Measurements from ENCODE around the gene MARCHF11. TPM values are rescaled to one million over a fixed set of nuclear protein-coding genes. Genes with fewer than 3 reads are reported as not detected.

Gene MARCHF11
- total and polyA plus RNA-seq, 2 of the 8 experiments (the other 6 are each of a cell fraction or from before 2014, with no cell fraction given) = 0.27 to 0.82 TPM

GRCh38 chr5:16152601-16153568 lies 26.7 kb downstream of the MARCHF11 start:
- Histone ChIP-seq H2BK20ac (ENCODE audit: low read length) (no peak overlapping the region), H3K27me3 (replicated peaks in 1 of 4; ENCODE audit: control insufficient read depth in 3 of 4, extremely low read depth in 1 of 4, insufficient read depth in 3 of 4, low read length in 3 of 4) (no peaks in the 10 kb centered on the region), H2BK120ac (replicated peaks; ENCODE audit: low read depth, low read length) (no peak overlapping the region), H3K79me1 (ENCODE audit: low read depth, low read length) (no peaks in the 10 kb centered on the region), H3K79me2 (ENCODE audit: control insufficient read depth in 1 of 2, insufficient read depth in 2 of 2, low read length in 2 of 2) (no peaks in the 10 kb centered on the region), H2BK12ac (ENCODE audit: low read depth, low read length) (no peak overlapping the region), H3K23ac (ENCODE audit: insufficient read length) (no peak overlapping the region), H3K27ac (ENCODE audit: low read depth, low read length) (no peak overlapping the region), H3K18ac (ENCODE audit: extremely low read depth, low read length) (no peak overlapping the region), H3K4me2 (ENCODE audit: insufficient read depth in 1 of 2, low read depth in 2 of 2, low read length in 2 of 2) (no peak overlapping the region), H3K4me3 (ENCODE audit: extremely low read depth in 1 of 4, insufficient read depth in 2 of 4, low read depth in 3 of 4, low read length in 4 of 4) (no peak overlapping the region), H3K4me1 (replicated peaks in 1 of 4; ENCODE audit: control insufficient read depth in 3 of 4, insufficient read depth in 4 of 4, low read length in 3 of 4) (no peaks in the 10 kb centered on the region), H3K14ac (ENCODE audit: insufficient read length) (no peak overlapping the region), H4K5ac (ENCODE audit: insufficient read length, low read depth, low read length) (no peak overlapping the region), H2BK5ac (ENCODE audit: low read depth, low read length) (no peak overlapping the region), H3K56ac (replicated peaks; ENCODE audit: insufficient read length, low read depth, low read length) (no peak overlapping the region), H2BK15ac (ENCODE audit: low read length) (no peak overlapping the region), H3K4ac (replicated peaks; ENCODE audit: insufficient read length, low read depth, low read length) (no peak overlapping the region), H3K9ac (replicated peaks in 1 of 4; ENCODE audit: extremely low read depth in 1 of 4, low read depth in 3 of 4, low read length in 3 of 4) (no peak overlapping the region), H2AFZ (ENCODE audit: low read length) (0 out of 2 replicates have a peak overlapping the region, but pooled peaks have one; percentile 6), H4K8ac (ENCODE audit: extremely low read depth, insufficient read depth, low read length) (no peak overlapping the region), H2AK5ac (ENCODE audit: low read depth, low read length) (no peak overlapping the region), H4K20me1 (replicated peaks in 1 of 2; ENCODE audit: control insufficient read depth in 1 of 2, insufficient read depth in 2 of 2, low read length in 2 of 2) (no peaks in the 10 kb centered on the region), H3K23me2 (ENCODE audit: low read depth, low read length) (no peaks in the 10 kb centered on the region; the same call in 1 of the 2 replicates), H4K91ac (replicated peaks; ENCODE audit: insufficient read length, low read length) (no peak overlapping the region), H3K9me3 (ENCODE audit: insufficient read depth in 2 of 2, low read depth in 1 of 2, low read length in 1 of 2) (peaks cover 0 to 6% of the 10 kb centered on the region in 2 experiments; a peak in 1 of 4 replicates), H3K36me3 (ENCODE audit: control insufficient read depth in 2 of 4, insufficient read depth in 4 of 4, low read length in 3 of 4) (no peaks in the 10 kb centered on the region; a peak in 1 of 8 replicates)
- WGBS, 2 experiments (ENCODE audit: extremely low coverage in 1 of 2, insufficient coverage in 1 of 2, insufficient read length in 1 of 2, insufficient replicate concordance in 2 of 2, low coverage in 1 of 2, low lambda C conversion rate in 2 of 2, missing lambda C conversion rate in 1 of 2) = 83% methylated on average over 3 of the region's 3 CpGs; no CpG with 5 or more reads in 1 of the 2 experiments
- FAIRE-seq (no peak), DNase-seq (ENCODE audit: low read depth in 1 of 2, low spot score in 2 of 2) (no peak)
- POLR2A ChIA-PET (ENCODE audit: partially characterized antibody) = no interaction called here
- CTCF ChIA-PET (ENCODE audit: partially characterized antibody) = interaction anchor here (0.6 kb wide), 1 partner anchor 274 kb away, joined by 3 read pairs; no protein-coding TSS in a partner anchor
- TF ChIP-seq ATF3 (IDR thresholded peaks at IDR 0.05; ENCODE audit: insufficient read depth, low read depth, low read length) (no peak), TCF12 (IDR thresholded peaks at IDR 0.05; ENCODE audit: low read depth, low read length) (no peak), RFX5 (IDR thresholded peaks at IDR 0.05; ENCODE audit: borderline replicate concordance, low read depth, low read length) (no peak), CHD1 (IDR thresholded peaks at IDR 0.05; ENCODE audit: low read depth, low read length) (no peak), SAP30 (IDR thresholded peaks at IDR 0.05; ENCODE audit: insufficient read depth, insufficient replicate concordance, low read length) (no peak)

Data from H1 (cell line).